Sigmoid colon (tissue), 7 donors: Measurements from ENCODE around the gene ANKRD50. TPM values are rescaled to one million over a fixed set of nuclear protein-coding genes. Genes with fewer than 3 reads are reported as not detected.

Source experiments
- DNase-seq: peaks from one replicate; pipeline ENCODE4 v3.0.0-alpha.2; 2019
- H3K27ac ChIP-seq, 4 donors: fragments of 200-600 bp; sonication (generic); one replicate each; pipeline ENCODE4 v1.5.1; 2016 to 2019; ENCODE audit warnings: mild to moderate bottlenecking in 1 of 4
- H3K27me3 ChIP-seq, 3 donors: fragments of 200-600 bp; sonication (generic); one replicate each; pipeline ENCODE4 v1.5.1; 2019; ENCODE audit warnings: mild to moderate bottlenecking in 1 of 3
- H3K36me3 ChIP-seq, 4 donors: fragments of 200-600 bp; sonication (generic); one replicate each; pipeline ENCODE4 v1.5.1; 2016 to 2019
- H3K4me1 ChIP-seq, 4 donors: fragments of 200-600 bp; sonication (generic); one replicate each; pipeline ENCODE4 v1.5.1; 2017 to 2019
- H3K4me3 ChIP-seq, 4 donors: fragments of 200-600 bp; sonication (generic); one replicate each; pipeline ENCODE4 v1.5.1; 2017 to 2019; ENCODE audit warnings: mild to moderate bottlenecking in 2 of 4, moderate library complexity in 1 of 4
- H3K9me3 ChIP-seq, 4 donors: fragments of 200-600 bp in 3 of 4; sonication (generic) in 3 of 4; one replicate each; pipeline versions ENCODE4 v1.5.1 to v1.6.1; 2013 to 2019
- EP300 ChIP-seq, 4 donors: sonication (generic); formaldehyde crosslinking; IDR thresholded peaks; one replicate each; pipeline ENCODE4 v1.6.1; 2017; ENCODE audit warnings: antibody characterized with exemption in 4 of 4
- POLR2A ChIP-seq, 2 donors: fragments of 450-650 bp; IDR thresholded peaks; one replicate each; pipeline ENCODE4 v1.6.1; 2016; ENCODE audit warnings: antibody characterized with exemption in 2 of 2, mild to moderate bottlenecking in 2 of 2, moderate library complexity in 2 of 2
- POLR2AphosphoS5 ChIP-seq, 4 donors: sonication (generic); formaldehyde crosslinking; IDR thresholded peaks; one replicate each; pipeline ENCODE4 v1.6.1; 2017; ENCODE audit warnings: antibody characterized with exemption in 4 of 4
- WGBS, 2 donors: extraction: QIAGEN DNeasy Blood & Tissue Kit; methylation state at CpG; one replicate each; pipeline ENCODE4 v1.1.7; 2013; 5-methylcytosine and 5-hydroxymethylcytosine counted together
- intact Hi-C: fragments of 100-400 bp; cut with DNase I; formaldehyde crosslinking; loops from one replicate; pipeline ENCODE4 v1.15.1; 2023
- polyA plus RNA-seq, 3 donors: library from polyadenylated mRNA; stranded (reverse); fragments of 200-250 nt; gene quantifications; one replicate each; pipeline ENCODE4 v1.2.3, GENCODE V29; 2013
- total RNA-seq, 4 donors: library from RNA; depleted of rRNA; stranded (reverse); fragments of >200 nt; gene quantifications; one replicate each; pipeline ENCODE4 v1.1.0, GENCODE V29; 2016
- TF ChIP-seq, protein P1 (sequence below), 4 experiments: fragments of 450-650 bp in 3 of 4; fragments of 200-600 bp in 1 of 4; IDR thresholded peaks; one replicate each; pipeline ENCODE4 v1.5.1; 2016 to 2019; ENCODE audit warnings: antibody characterized with exemption in 4 of 4, mild to moderate bottlenecking in 3 of 4, moderate library complexity in 2 of 4
- donor health status: healthy with polysubstance abuse.
- donor health status: Bipolar disorder and iron deficiency.
- donor health status: healthy.

Gene ANKRD50
- total and polyA plus RNA-seq, 7 donors = 1.8 to 24.9 (median 12.5) TPM

DNA sequence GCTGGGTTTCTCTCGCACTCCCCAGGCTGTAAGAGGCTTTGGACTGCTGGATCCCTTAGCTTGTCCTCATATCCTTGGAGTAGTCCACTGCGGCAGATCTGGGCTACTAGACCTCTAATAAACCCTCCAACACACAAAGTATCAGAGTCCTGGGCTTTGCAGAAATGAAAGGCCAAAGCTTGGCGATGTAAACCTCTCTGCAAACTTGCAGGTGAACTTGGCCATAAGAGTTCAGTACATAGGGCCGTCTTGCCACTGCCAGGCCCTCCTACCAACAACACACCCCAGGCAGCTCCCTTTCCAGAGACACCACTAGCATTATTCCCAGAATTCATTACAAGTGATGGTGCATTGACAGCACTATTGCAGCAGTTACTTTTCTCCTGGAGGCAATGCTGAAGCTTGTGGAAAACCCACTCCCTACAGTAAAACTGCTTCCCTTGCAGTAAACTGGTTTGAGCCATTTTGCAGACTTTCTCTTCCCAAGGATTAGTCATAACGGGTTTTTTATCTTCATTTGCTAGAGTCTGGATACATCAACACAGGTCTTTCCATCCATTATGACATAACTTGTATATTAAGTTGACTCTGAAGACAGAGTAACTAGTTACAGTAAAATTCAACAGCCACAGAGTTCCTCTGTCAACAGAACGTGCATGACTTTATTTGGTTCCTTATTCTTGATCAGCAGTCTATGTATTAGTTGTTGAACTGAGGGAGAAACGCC is 2.4 kb downstream of the ANKRD50 start:
- TF ChIP-seq EP300 (IDR thresholded peaks at IDR 0.05) = no peak
- no peak for TF ChIP-seq POLR2A (IDR thresholded peaks at IDR 0.05)
- TF ChIP-seq POLR2AphosphoS5 (IDR thresholded peaks at IDR 0.05) = no peak
- TF ChIP-seq, protein P1, sequence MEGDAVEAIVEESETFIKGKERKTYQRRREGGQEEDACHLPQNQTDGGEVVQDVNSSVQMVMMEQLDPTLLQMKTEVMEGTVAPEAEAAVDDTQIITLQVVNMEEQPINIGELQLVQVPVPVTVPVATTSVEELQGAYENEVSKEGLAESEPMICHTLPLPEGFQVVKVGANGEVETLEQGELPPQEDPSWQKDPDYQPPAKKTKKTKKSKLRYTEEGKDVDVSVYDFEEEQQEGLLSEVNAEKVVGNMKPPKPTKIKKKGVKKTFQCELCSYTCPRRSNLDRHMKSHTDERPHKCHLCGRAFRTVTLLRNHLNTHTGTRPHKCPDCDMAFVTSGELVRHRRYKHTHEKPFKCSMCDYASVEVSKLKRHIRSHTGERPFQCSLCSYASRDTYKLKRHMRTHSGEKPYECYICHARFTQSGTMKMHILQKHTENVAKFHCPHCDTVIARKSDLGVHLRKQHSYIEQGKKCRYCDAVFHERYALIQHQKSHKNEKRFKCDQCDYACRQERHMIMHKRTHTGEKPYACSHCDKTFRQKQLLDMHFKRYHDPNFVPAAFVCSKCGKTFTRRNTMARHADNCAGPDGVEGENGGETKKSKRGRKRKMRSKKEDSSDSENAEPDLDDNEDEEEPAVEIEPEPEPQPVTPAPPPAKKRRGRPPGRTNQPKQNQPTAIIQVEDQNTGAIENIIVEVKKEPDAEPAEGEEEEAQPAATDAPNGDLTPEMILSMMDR (IDR thresholded peaks at IDR 0.05) = no peak
- no peaks in the 10 kb centered on the region for H3K27me3 ChIP-seq
- H3K9me3 ChIP-seq = no peaks in the 10 kb centered on the region
- DNase-seq = no peak
- intact Hi-C loops = loop anchor here (5.0 to 10.0 kb wide), 2 partner anchors 195 to 378 kb away; no protein-coding TSS in a partner anchor
- H3K4me1 ChIP-seq = peaks cover 0 to 49% (median 24%) of the 10 kb centered on the region in 4 donors
- H3K27ac ChIP-seq = peak overlapping the region in 3 of 4 donors; percentile 0 to 98 (median 10)
- no peaks in the 10 kb centered on the region for H3K36me3 ChIP-seq
- WGBS, 2 donors = 55 to 57% methylated on average over 7 of the region's 7 CpGs
- H3K4me3 ChIP-seq = peak overlapping the region in 3 of 4 donors; percentile 62 to 94 (median 92)

DNA sequence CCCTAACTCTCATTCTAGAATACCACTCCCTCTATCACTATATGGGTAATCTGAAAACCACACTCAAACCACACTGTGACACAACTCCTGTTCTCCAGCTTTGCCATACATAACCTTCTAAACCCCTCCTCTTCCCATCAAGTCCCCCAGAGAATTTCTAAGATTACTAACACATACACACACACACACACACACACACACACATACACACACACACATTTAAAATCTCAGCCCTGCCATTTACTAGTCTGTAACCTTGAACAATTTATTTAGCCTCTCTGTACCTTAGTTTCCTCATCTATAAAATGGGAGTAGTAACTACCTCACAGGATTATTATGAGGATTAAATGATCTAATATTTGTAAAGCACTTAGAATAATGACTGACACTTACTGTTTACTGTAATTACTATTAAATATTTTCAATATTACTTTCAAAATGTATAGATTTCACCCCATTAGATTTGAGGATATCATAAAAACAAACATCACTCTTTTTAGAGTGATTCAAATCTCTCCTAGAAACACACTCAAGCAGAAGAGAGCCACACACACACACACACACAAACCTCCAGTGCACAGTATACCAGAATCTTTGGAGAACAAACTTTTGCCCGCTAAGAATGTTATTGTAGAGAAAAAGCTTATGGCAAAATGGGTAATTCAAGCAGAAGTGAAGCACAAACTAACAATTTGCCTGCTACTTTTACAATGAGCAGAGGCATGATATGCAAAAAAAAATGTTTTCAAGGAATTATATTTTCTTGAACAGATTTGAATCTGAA is 3.8 kb downstream of the ANKRD50 start:
- no peak overlapping the region for H3K27ac ChIP-seq
- DNase-seq = no peak
- no peak for TF ChIP-seq EP300 (IDR thresholded peaks at IDR 0.05)
- TF ChIP-seq, protein P1 (IDR thresholded peaks at IDR 0.05) = no peak
- no peak for TF ChIP-seq POLR2AphosphoS5 (IDR thresholded peaks at IDR 0.05)
- no peaks in the 10 kb centered on the region for H3K9me3 ChIP-seq
- H3K4me3 ChIP-seq = peak overlapping the region in 1 of 4 donors; percentile 6
- no peaks in the 10 kb centered on the region for H3K27me3 ChIP-seq
- intact Hi-C loops = no loop called here
- H3K36me3 ChIP-seq = no peaks in the 10 kb centered on the region
- 78 to 82% methylated on average over 1 of the region's 1 CpG for WGBS, 2 donors
- peaks cover 0 to 59% (median 28%) of the 10 kb centered on the region in 4 donors for H3K4me1 ChIP-seq

GRCh38 chr4:124705393-124705792 is 7.1 kb downstream of the ANKRD50 start:
- no peaks in the 10 kb centered on the region for H3K27me3 ChIP-seq
- no peaks in the 10 kb centered on the region for H3K9me3 ChIP-seq
- intact Hi-C loops = no loop called here
- peaks cover 0 to 55% (median 28%) of the 10 kb centered on the region in 4 donors for H3K4me1 ChIP-seq
- peaks cover 0 to 5% (median 0%) of the 10 kb centered on the region in 4 donors for H3K36me3 ChIP-seq
- DNase-seq = no peak
- H3K4me3 ChIP-seq = no peak overlapping the region
- H3K27ac ChIP-seq = no peak overlapping the region
- TF ChIP-seq POLR2A (IDR thresholded peaks at IDR 0.05) = no peak
- WGBS, 2 donors = 52 to 58% methylated on average over 2 of the region's 2 CpGs

- H3K27ac ChIP-seq = no peak overlapping the region
- H3K4me1 ChIP-seq = peaks cover 0 to 32% (median 14%) of the 10 kb centered on the region in 4 donors
- H3K4me3 ChIP-seq = no peak overlapping the region
- no peak for TF ChIP-seq POLR2A (IDR thresholded peaks at IDR 0.05)
- TF ChIP-seq, protein P1 (IDR thresholded peaks at IDR 0.05) = no peak
- TF ChIP-seq EP300 (IDR thresholded peaks at IDR 0.05) = no peak
- TF ChIP-seq POLR2AphosphoS5 (IDR thresholded peaks at IDR 0.05) = no peak
- no peak for DNase-seq
- intact Hi-C loops = no loop called here
- no peaks in the 10 kb centered on the region for H3K27me3 ChIP-seq
- 68 to 82% methylated on average over 6 of the region's 6 CpGs for WGBS, 2 donors
- H3K9me3 ChIP-seq = no peaks in the 10 kb centered on the region
- H3K36me3 ChIP-seq = peaks cover 0 to 5% (median 0%) of the 10 kb centered on the region in 4 donors
Measured at GRCh38 chr4:124703154-124703553, 9.4 kb downstream of the ANKRD50 start.

DNA sequence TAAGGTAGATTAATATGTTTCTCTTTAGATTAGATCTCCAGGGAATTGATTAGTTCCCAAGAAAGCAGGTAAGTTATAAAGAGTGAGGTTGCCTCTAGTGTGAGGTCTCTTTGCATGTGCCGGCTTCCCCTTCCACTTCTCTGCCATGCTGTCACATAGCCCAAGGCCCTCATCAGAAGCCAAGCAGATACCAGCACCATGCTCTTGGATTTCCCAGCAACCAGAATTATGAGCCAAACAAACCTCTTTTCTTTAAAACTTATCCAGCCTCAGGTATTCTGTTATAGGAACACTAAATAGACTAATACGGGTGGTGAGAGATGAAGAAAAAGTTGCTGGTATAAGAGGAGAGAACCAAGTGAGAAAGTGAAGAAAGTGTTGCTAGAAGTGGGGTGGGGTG is 15.1 kb downstream of the ANKRD50 start:
- 92 to 97% methylated on average over 2 of the region's 2 CpGs for WGBS, 2 donors
- H3K36me3 ChIP-seq = peaks cover 0 to 5% (median 0%) of the 10 kb centered on the region in 4 donors
- peaks cover 0 to 10% (median 2%) of the 10 kb centered on the region in 4 donors for H3K4me1 ChIP-seq
- no peaks in the 10 kb centered on the region for H3K9me3 ChIP-seq
- no peak for DNase-seq
- no peak overlapping the region for H3K4me3 ChIP-seq
- intact Hi-C loops = no loop called here
- no peaks in the 10 kb centered on the region for H3K27me3 ChIP-seq
- no peak for TF ChIP-seq POLR2AphosphoS5 (IDR thresholded peaks at IDR 0.05)
- TF ChIP-seq, protein P1 (IDR thresholded peaks at IDR 0.05) = no peak
- no peak for TF ChIP-seq POLR2A (IDR thresholded peaks at IDR 0.05)
- TF ChIP-seq EP300 (IDR thresholded peaks at IDR 0.05) = no peak
- H3K27ac ChIP-seq = no peak overlapping the region
